NCI-H1436 treated with DMSO at 0.1 percent for 48 hours (cell line): ENCODE results near the gene ETV3.

Source experiments
- DNase-seq: peaks from one replicate; lab custom pipeline; 2025; lab: John Stamatoyannopoulos, UW

ETV3 gene

DNA sequence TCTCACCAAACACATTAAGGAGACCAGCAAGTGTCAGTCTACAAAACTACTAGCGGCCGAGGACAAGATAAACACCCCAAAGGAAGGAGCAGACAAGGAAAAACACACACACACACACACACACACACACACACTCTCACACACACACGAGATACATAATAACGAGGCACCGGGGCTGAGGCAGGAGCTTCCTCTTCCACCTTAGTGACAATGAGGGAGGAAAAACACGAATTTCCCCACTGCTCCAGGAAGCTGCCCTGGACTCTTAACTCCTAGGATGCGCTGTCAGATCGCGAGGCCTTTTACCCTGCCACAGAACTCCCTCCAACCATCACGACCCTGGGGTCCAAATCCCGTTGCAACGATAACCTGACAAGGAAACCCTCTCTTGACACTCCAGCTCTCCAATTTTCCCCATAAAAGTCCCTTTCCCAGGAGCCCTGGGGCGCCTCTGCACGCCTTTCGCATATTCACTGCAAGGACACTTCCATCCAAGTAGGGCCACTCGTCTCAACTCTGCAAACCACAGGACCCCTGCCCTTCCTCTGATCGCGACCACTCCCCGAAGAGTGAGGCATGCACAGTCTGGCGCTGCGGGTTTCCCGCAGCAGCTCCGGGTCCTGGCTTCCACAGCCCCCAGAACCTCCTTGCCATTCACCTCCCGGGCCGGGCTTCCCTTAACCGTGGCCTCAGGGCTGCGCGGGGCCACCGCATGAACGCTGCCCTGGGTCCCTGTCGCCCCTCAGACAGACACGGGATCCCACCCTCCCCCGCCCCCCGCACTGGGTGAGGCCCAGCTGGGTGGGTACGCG, 581 bp downstream of the ETV3 start:
- DNase-seq = no peak

DNA sequence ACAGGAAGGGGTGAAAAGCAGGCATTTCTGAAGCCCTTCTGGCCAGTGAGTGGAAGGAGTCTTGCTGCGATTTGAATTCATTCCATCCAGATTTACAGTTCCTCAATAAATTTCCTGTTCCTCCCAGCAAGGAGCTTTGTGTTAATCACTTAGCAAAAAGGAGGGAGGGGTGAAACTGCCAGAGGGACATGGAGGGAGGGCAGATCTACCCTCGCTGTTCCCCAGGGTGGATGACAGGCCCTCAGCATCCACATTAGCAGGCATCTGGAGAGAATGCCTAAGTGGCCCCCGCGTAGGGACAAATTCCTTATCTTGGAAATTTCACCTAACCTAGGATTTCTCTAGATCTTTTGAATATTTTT, 1.2 kb downstream of the ETV3 start:
- no peak for DNase-seq

DNA sequence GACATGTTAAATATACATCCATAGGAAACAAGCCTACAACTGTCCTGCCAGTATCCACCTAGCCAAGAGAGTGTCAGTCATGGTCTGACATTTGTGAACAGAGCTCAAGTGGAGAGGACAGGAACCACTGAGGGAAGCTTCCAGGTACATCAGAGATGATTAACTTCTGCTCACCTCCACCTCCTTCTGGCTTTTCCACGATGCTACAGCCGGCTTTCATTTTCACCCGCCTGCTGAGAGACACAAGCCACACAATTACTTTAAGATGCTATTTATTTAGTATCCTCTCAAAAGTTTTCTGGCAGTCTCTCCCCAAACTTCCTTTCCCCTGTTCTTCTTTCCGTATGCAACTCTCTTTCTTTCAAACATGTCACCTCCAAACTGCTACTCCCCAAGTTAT, 2.1 kb downstream of the ETV3 start:
- DNase-seq = no peak

GRCh38 chr1:157135646-157136045, 2.5 kb downstream of the ETV3 start:
- no peak for DNase-seq

DNA sequence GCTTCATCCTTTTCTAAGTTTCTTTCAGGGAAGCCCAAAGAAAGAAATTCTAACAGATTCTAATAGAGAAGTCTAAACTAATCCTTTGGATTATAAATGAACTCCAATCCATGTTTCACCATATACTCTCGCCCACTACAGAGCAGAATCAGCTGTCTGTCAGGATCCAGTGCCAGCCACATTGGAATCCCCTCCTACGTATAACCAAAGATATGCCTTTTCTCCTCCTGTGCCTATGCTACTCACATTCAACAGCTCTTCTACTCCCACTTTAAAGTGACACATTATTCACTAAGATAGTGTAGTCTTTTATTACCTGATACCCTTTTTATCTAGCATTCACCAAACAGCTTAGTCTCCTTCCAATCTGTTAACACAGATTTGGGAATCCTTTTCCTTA, 3.1 kb downstream of the ETV3 start:
- DNase-seq = no peak

DNA sequence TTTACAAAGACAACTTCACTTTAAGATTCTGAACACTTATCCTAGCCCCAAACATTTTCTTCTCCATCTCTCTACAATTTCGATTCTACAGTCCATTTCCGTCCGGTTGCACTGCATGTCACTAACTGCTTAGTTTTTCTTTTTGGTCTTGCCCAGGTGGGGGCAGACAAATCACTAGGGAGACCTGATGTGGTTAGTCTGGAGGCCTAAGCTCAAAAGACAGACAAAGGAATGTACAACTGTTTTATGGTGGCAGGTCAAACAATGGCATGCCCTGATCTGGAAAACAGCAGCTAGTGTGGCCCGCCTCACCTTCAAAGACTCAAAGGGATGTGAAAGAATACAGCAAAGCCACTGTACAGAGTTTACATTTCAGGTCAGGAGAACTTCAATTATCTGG, 3.8 kb downstream of the ETV3 start:
- no peak for DNase-seq

- DNase-seq = no peak
These were observed 4.8 kb downstream of the ETV3 start for GRCh38 chr1:157133426-157133825.

GRCh38 chr1:157132616-157133167, 5.5 kb downstream of the ETV3 start:
- no peak for DNase-seq

DNA sequence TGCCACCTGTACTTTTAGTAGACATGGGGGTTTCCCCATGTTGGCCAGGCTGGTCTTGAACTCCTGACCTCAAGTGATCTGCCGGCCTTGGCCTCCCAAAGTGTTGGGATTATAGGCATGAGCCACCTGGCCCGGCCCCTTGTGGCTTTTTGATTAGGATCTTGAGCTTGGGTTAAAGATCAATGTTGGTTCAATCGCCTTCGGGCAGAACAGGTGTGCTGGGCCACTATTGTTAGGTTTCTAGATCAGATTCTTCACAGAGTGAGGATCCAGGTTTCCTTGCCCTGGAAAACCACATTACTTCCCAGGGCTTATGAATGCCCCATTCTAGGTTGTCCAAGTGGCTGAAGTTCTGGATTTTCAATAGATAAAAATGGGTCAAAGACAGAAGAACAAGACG, 6.1 kb downstream of the ETV3 start:
- no peak for DNase-seq

- DNase-seq = no peak
These were observed 6.9 kb downstream of the ETV3 start for GRCh38 chr1:157131281-157131680.

DNA sequence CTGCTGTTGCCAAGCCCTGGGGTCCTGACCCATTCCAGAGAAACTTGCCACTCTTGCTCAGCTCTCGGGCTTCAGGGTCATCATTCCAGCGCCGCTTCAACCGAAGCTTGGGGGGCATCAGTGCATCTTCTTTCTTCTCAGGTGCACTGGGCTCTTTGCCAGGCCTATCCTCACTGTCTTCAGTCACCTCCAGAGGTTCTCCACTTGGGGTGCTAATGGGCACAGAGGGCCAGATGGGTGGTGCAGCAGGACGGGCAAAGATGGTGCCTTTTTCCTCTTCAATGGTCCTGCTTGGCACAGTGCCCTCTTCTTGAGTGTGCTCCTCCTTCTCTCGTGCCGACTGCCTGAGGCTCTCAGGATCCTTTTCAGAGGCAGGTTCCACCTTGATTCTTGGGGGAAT, 13.3 kb downstream of the ETV3 start:
- DNase-seq = no peak

DNA sequence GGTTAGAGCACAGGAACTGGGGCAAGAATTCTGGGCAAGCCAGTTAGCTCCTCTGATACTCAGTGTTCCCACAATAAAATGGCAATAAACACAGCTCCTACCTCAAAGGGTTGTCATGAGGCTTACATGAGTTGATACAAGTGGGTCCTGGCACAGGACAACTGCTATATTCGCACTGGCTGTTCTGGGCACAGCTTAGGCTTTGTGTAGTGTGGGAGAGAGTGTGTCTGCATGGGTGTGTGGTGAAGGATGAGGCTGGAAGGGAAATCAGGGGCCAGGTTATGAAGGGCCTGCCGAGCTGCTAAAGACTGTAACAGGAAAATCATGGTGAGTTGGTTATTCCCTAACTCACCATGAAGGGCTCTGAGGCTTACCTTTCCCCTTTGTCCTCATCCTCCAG, 18.7 kb downstream of the ETV3 start:
- DNase-seq = no peak

GRCh38 chr1:157119008-157119407, 19.2 kb downstream of the ETV3 start:
- DNase-seq = no peak

DNA sequence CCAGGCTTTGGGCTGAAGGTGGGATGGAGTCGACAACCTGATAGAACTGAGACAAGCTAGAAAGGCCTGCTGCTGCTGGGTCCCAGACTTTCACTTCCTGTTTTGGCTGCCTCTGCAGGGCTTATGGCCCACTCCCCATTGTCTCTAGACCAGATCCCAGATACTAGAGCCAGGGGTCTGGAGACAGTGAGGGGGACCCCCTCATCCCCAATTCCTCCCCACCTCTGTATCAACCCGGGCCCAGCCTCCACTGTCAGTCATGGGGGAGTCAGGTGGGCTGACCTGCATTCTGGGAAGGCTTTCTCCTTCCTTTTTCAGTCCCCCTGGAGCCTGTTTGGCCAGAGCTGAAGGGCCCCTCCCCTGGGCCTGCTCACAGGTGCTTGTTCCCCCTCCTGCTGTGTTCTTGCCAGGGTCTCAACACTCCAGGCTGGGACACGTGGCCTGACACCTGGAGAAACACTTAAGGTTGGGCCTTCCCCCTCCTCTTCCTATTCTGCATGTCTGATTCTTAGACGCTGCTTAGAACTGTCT, 20.6 kb downstream of the ETV3 start:
- no peak for DNase-seq

GRCh38 chr1:157116737-157117103, 21.5 kb downstream of the ETV3 start:
- DNase-seq = no peak

DNA sequence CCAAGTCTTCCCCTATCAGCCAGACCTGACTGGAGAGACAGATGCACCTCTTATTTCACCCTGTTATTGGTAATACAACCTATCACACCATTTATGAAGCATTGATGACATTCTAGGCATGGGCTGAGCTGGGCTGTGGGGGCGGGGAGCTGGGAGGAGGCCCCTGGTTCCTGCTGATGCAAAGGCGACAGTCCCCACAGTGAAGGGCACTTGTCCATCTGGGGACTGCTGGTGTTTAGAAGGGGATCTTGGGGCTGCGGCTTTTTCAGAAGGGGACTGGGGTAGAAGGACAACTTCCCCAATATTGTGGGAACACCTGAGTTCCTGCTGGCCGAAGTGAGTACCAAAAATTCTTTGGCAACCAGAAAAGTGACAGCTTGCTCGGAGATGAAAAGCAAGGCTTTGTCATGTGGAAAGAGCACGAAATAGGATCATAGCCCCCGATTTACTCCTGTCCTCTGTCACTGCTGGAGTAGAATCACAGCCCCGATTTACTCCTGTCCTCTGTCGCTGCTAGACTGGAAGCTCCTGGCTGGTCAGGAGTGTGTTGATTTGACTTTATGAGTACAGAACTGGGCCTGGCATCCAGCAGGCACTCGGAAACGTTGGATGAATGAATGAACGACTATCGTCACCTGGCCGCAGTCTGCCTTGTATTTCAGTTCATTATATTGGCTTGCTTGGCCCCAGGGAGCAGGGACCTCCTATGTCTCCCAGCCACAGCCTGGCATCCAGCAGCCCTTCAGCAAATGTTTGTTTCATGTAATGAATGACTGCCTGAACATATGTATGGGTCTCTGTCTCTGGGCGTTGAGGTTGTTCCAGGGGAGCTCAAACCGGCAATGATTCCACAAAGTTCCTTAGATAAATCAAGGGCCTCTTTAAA, 22.1 kb downstream of the ETV3 start:
- no peak for DNase-seq

DNA sequence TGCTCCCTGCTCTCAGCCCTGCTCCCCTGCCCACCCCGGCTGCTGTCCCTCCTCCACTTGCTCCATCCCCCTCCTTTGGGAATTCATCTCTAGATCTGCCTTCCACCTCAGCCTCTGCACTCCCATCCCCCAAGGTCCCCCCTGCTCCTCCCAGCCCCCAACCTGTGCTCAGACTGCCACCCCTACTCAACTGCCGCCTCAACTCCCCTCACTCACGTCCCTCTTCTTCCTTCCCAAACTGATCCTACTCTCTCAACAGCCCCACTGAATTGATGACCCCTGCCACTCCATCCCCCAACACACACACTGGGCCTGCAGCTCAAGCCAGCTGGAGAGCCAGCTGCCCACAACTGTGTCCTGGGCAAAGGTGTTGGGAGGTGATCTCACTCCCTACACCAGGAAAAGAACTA, 22.8 kb downstream of the ETV3 start:
- no peak for DNase-seq

- DNase-seq = no peak
These were observed 23.7 kb downstream of the ETV3 start for GRCh38 chr1:157114183-157115121.

DNA sequence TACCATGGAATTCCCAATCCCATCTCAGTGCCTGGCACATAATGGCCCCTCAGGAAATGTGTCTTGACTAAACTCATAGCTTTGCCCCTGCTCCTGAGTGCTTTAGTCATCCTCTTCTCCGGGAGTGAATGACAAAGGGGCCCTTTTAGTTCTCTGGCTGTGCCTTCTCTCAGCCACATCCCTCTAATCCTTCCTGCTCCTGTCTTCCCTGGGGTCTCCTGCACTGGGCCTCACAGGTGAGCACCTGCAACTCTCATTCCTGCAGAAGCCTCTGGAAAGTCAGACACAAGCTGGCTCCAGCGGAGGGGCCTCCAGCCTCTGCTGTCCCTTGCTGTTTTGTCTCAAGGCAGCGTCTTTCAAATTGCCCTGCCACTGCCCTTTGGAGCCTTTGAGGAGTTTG, 24.6 kb downstream of the ETV3 start:
- no peak for DNase-seq

DNA sequence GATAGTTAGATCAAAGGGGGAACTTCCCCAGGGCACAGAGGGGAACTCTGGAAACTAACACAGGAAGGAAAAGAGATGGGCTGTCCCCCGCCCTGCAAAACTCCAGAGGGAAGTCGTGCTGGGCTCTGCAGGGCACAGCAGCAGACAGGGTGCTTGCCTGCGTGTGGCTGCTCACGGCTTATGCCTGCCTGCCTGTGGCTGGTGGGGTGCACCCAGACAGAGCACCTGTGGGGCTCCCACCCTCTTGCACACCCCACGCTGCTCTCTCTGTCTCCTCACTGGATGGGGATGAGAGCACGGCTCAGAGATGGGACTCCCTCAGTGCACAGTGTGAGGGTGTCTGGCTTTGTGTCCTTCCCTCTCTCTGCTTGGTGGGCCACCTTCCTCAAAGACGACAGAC, 25.1 kb downstream of the ETV3 start:
- DNase-seq = no peak

DNA sequence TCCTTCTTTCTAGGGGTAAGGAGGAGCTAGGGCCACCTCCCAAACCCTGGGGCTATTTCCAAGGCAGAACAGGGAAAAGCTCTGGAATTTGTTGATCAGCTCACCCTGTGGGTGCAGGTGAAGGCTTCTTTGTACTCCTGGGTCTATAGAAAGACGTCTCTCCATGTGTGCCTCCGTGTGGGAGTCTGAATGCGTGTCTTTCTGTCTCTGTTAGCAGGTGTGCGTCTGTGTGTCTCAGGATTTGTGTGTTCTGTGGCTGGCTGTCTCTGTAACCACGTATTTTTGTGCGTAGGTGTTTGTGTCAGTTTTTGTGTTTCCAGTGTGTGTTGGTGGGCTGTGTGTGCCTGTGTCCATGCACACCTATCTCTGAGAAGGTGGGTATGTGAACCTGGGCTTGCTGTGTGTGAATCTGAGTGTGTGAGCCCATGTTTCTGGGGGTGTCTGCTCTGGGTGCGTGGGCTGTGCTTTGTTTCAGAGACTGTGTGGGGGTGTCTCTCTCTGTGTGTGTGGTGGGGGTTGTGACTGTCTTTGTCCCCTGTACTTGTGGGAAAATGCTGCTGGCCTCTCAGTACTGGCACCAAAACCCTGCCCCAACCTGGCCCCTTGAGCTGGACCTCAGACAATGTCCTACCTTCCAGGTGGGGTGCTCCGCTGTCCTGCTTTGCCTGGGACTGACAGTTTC, 25.9 kb downstream of the ETV3 start:
- no peak for DNase-seq
